A673 (cell line): ENCODE data around the gene CELF5. TPM values are rescaled to one million over a fixed set of nuclear protein-coding genes. Genes with fewer than 3 reads are reported as not detected.

Source experiments
- BruUV-seq: library from RNA; stranded (reverse); fragments of 400-500 nt; replicated peaks from 2 replicates; lab custom pipeline; 2021; lab: Mats Ljungman, UMichigan
- CTCF ChIA-PET: fragments of 300-600 bp; sonication (Branson Sonifier 250); formaldehyde crosslinking; loops from one replicate; lab custom pipeline; 2022; ENCODE audit warnings: antibody characterized with exemption; lab: Charles Lee
- POLR2A ChIA-PET: fragments of 300-600 bp; sonication (Branson Sonifier 250); formaldehyde crosslinking; loops from one replicate; lab custom pipeline; 2022; ENCODE audit warnings: antibody characterized with exemption; ENCODE audit not compliant: low non-redundant PET; lab: Charles Lee
- DNase-seq: peaks from one replicate; pipeline ENCODE4 v3.0.0-alpha.2; 2015; ENCODE audit warnings: low spot score
- H3K27ac ChIP-seq: fragments of 200-600 bp; sonication (generic); 2 replicates; pipeline ENCODE4 v1.5.1; 2016; ENCODE audit warnings: mixed run types, low read depth, mild to moderate bottlenecking, mixed read lengths, antibody characterized with exemption, low read length; ENCODE audit not compliant: poor library complexity, severe bottlenecking
- H3K27me3 ChIP-seq: fragments of 200-600 bp; sonication (generic); replicated peaks from 2 replicates; pipeline ENCODE4 v1.6.1; 2017; ENCODE audit warnings: mixed run types, low read depth, mild to moderate bottlenecking, mixed read lengths, antibody characterized with exemption, low read length; ENCODE audit not compliant: insufficient read depth, poor library complexity
- H3K36me3 ChIP-seq: fragments of 200-600 bp; sonication (generic); 2 replicates; pipeline ENCODE4 v1.6.1; 2016; ENCODE audit warnings: mixed run types, mild to moderate bottlenecking, mixed read lengths, antibody characterized with exemption, low read length; ENCODE audit not compliant: insufficient read depth, poor library complexity, severe bottlenecking
- H3K4me1 ChIP-seq: fragments of 200-600 bp; sonication (generic); 2 replicates; pipeline ENCODE4 v1.6.1; 2017; ENCODE audit warnings: mixed run types, mild to moderate bottlenecking, mixed read lengths, antibody characterized with exemption, low read length; ENCODE audit not compliant: insufficient read depth, poor library complexity, severe bottlenecking
- H3K4me3 ChIP-seq: fragments of 200-600 bp; sonication (generic); 2 replicates; pipeline ENCODE4 v1.5.1; 2016; ENCODE audit warnings: low read depth, mixed run types, mild to moderate bottlenecking, mixed read lengths, low read length; ENCODE audit not compliant: poor library complexity, severe bottlenecking
- H3K9me3 ChIP-seq: fragments of 200-600 bp; sonication (generic); 2 replicates; pipeline ENCODE4 v1.6.1; 2016; ENCODE audit warnings: mixed run types, low read depth, mild to moderate bottlenecking, mixed read lengths, antibody characterized with exemption, low read length; ENCODE audit not compliant: poor library complexity, severe bottlenecking
- EZH2 ChIP-seq: fragments of 200-600 bp; sonication (generic); IDR thresholded peaks from 2 replicates; pipeline ENCODE4 v1.6.1; 2017; ENCODE audit warnings: borderline replicate concordance, low read depth, mild to moderate bottlenecking, mixed read lengths, antibody characterized with exemption, low read length; ENCODE audit not compliant: poor library complexity, severe bottlenecking
- intact Hi-C: fragments of 100-400 bp; cut with micrococcal nuclease; formaldehyde crosslinking; loops from one replicate; pipeline ENCODE4 v1.10.0; 2022; ENCODE audit not compliant: unreplicated experiment
- total RNA-seq: library from RNA; stranded (reverse); gene quantifications from 2 replicates; pipeline ENCODE4 v1.2.3, GENCODE V29; 2021
- TF ChIP-seq, protein P1 (sequence below): fragments of 300-800, 200-600 bp; sonication (generic); conservative IDR thresholded peaks from 2 replicates; pipeline ENCODE4 v1.5.1; 2017; ENCODE audit warnings: low read depth, mild to moderate bottlenecking, antibody characterized with exemption, low read length, moderate library complexity, mixed read lengths

Gene CELF5
- total RNA-seq, 1 experiment from 2014 or later, result 3.7 TPM

DNA sequence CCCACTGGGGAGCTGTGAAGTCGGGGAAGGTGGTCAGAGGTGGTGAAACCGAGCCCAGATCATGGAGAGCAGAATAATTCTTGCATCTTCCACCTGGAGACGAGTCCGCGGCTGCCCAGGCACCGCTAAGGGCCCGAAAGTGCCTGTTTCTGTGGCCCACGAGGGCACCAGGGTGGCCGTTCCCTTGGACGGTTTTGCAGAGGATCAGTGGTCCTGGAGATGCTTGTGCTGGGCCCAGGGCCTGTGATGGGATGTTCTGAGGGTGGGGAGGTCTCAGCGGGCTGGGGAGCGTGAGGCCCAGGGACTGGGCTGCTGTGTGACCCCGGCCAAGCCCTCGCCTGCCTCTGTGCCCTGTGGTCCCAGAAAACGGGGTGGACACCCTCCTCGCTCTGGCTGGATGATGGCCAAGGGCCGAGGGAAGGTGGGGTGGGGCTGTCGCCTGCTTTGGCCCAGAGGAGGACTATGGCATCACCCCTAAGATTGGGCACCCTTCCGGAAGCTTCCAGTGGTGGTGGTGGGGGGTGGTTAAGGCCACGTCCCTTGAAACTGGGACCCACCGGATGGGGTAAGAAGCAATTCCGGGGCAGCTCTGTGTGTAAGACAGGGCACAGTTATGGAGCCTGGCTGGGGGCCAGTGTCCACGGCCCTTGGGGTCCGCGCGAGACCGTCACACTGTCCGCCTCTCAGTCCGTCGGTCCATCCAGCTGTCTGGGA, 90.7 kb downstream of the CELF5 start:
- POLR2A ChIA-PET, result no interaction called here

DNA sequence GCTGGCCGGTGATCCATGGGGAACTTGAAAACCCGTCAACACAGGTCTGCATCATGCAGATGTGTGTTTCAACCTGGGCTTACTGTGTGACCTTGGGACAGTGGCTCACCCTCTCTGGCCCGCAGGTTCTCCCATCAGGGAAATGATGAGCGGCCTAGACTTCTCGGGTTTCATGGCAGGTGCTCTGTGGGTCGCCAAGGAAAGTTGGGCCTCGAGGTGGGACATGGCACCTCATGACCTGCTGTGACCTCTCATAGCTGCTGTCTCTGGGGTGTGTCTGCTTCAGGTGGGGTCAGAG, 91.2 kb downstream of the CELF5 start:
- Histone ChIP-seq H3K27ac (no peak overlapping the region), H3K9me3 (no peaks in the 10 kb centered on the region), H3K36me3 (no peaks in the 10 kb centered on the region), H3K4me3 (no peak overlapping the region), H3K27me3 (peaks cover 19% of the 10 kb centered on the region), H3K4me1 (peaks cover 6% of the 10 kb centered on the region)
- POLR2A ChIA-PET, result no interaction called here
- no peak for TF ChIP-seq EZH2
- TF ChIP-seq, protein P1, sequence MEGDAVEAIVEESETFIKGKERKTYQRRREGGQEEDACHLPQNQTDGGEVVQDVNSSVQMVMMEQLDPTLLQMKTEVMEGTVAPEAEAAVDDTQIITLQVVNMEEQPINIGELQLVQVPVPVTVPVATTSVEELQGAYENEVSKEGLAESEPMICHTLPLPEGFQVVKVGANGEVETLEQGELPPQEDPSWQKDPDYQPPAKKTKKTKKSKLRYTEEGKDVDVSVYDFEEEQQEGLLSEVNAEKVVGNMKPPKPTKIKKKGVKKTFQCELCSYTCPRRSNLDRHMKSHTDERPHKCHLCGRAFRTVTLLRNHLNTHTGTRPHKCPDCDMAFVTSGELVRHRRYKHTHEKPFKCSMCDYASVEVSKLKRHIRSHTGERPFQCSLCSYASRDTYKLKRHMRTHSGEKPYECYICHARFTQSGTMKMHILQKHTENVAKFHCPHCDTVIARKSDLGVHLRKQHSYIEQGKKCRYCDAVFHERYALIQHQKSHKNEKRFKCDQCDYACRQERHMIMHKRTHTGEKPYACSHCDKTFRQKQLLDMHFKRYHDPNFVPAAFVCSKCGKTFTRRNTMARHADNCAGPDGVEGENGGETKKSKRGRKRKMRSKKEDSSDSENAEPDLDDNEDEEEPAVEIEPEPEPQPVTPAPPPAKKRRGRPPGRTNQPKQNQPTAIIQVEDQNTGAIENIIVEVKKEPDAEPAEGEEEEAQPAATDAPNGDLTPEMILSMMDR, result no peak
- intact Hi-C loops, result no loop called here
- CTCF ChIA-PET, result interaction anchor here (1.9 kb wide), 1 partner anchor 11 kb away, joined by 5 read pairs; no protein-coding TSS in a partner anchor
- DNase-seq, result no peak
- no TSS peak for BruUV-seq

More for the DNA sequence above, 90.7 kb downstream of the CELF5 start:
- Histone ChIP-seq H3K4me3 (no peak overlapping the region), H3K4me1 (peaks cover 6% of the 10 kb centered on the region), H3K9me3 (no peaks in the 10 kb centered on the region), H3K36me3 (no peaks in the 10 kb centered on the region), H3K27ac (no peak overlapping the region), H3K27me3 (peaks cover 17% of the 10 kb centered on the region)
- DNase-seq, result no peak
- no TSS peak for BruUV-seq
- CTCF ChIA-PET, result no interaction called here
- intact Hi-C loops, result no loop called here
- TF ChIP-seq, protein P1, result no peak
- TF ChIP-seq EZH2, result no peak

DNA sequence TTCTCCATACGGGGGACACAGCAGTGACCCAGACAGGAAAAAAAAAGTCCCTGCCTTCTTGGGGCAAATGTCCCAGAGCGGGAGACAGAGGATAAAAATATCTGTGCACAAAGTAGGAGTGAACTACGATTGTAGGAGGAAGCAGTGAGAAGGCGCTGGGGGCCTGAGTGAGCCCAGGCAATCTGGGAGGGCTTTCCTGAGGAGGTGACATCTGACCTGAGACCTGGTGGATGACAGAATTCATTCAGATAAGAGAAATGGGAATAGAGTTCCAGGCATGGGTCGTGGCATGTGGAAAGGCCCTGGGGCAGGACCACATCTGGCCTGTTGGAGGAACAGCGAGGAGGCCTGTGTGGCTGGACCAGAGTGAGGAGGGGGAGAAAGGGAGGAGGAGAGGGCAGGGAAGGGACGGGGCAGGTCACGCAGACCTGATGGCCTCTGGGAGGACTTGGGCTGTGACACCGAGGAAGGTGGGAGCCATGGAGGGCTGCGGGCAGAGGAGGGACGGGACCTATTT, 91.7 kb downstream of the CELF5 start:
- no peak for TF ChIP-seq EZH2
- TF ChIP-seq, protein P1, result no peak
- Histone ChIP-seq H3K27me3 (peaks cover 24% of the 10 kb centered on the region), H3K27ac (no peak overlapping the region), H3K4me1 (peaks cover 6% of the 10 kb centered on the region), H3K36me3 (no peaks in the 10 kb centered on the region), H3K9me3 (no peaks in the 10 kb centered on the region), H3K4me3 (no peak overlapping the region)
- intact Hi-C loops, result no loop called here
- ChIA-PET CTCF (interaction anchor here (1.9 kb wide), 1 partner anchor 11 kb away, joined by 5 read pairs; no protein-coding TSS in a partner anchor), POLR2A (no interaction called here)
- no TSS peak for BruUV-seq
- DNase-seq, result no peak
